GM21576 (cell line): ENCODE measurements around the gene PDE11A.

Source experiments
- ATAC-seq: cut with Tn5 transposase; IDR thresholded peaks from one replicate; pipeline ENCODE4 v1.9.1; 2021; ENCODE audit warnings: mild to moderate bottlenecking, moderate library complexity; ENCODE audit not compliant: unreplicated experiment

Gene PDE11A

GRCh38 chr2:177929662-177930522 is 142.7 kb downstream of the PDE11A start:
- ATAC-seq: no peak

- ATAC-seq: no peak
Observed at GRCh38 chr2:177923323-177923722, 149.3 kb downstream of the PDE11A start.

- ATAC-seq: no peak
Observed at GRCh38 chr2:177921726-177922125, 150.9 kb downstream of the PDE11A start.

- no peak for ATAC-seq
Observed at GRCh38 chr2:177917169-177917568, 155.4 kb downstream of the PDE11A start.

GRCh38 chr2:177916342-177916741 is 156.2 kb downstream of the PDE11A start:
- ATAC-seq: no peak

- ATAC-seq: no peak
Observed at GRCh38 chr2:177914247-177914646, 158.3 kb downstream of the PDE11A start.

- ATAC-seq: no peak
Observed at GRCh38 chr2:177909962-177910361, 162.6 kb downstream of the PDE11A start.

GRCh38 chr2:177908824-177909223 is 163.8 kb downstream of the PDE11A start:
- ATAC-seq: no peak

- ATAC-seq: no peak
Observed at GRCh38 chr2:177908182-177908581, 164.4 kb downstream of the PDE11A start.

- ATAC-seq: peak; percentile 93
Observed at GRCh38 chr2:177906041-177906718, 166.4 kb downstream of the PDE11A start.

GRCh38 chr2:177905640-177906039 is 166.9 kb downstream of the PDE11A start:
- ATAC-seq: peak; percentile 2

- ATAC-seq: no peak
Observed at GRCh38 chr2:177902395-177903163, 170.0 kb downstream of the PDE11A start.

GRCh38 chr2:177900082-177900481 is 172.5 kb downstream of the PDE11A start:
- no peak for ATAC-seq

GRCh38 chr2:177897278-177897677 is 175.3 kb downstream of the PDE11A start:
- ATAC-seq: no peak

GRCh38 chr2:177896587-177896986 is 176.0 kb downstream of the PDE11A start:
- ATAC-seq: no peak

- ATAC-seq: no peak
Observed at GRCh38 chr2:177894546-177894945, 178.0 kb downstream of the PDE11A start.

GRCh38 chr2:177893880-177894279 is 178.7 kb downstream of the PDE11A start:
- no peak for ATAC-seq

GRCh38 chr2:177891533-177891932 is 181.0 kb downstream of the PDE11A start:
- ATAC-seq: no peak

- ATAC-seq: no peak
Observed at GRCh38 chr2:177889818-177890460, 182.6 kb downstream of the PDE11A start.

GRCh38 chr2:177888581-177888980 is 184.0 kb downstream of the PDE11A start:
- ATAC-seq: no peak

- ATAC-seq: no peak
Observed at GRCh38 chr2:177887722-177888121, 184.9 kb downstream of the PDE11A start.
